Measurements from ENCODE around the gene PRPF31.

- no peak for TF ChIP-seq CTCF (IDR thresholded peaks at IDR 0.05; ENCODE audit: low read depth, low read length)
- TF ChIP-seq POLR2A (IDR thresholded peaks at IDR 0.05; ENCODE audit: extremely low read depth, insufficient read length): no peak
- no peak for TF ChIP-seq MYC (IDR thresholded peaks at IDR 0.05; ENCODE audit: low read depth, low read length)
These were observed 31.1 kb upstream of the PRPF31 start for GRCh38 chr19:54084410-54084809.

All from NB4 (cell line).